CD14-positive monocyte (primary cell): ENCODE data around the gene TOM1L2. TPM values are rescaled to one million over a fixed set of nuclear protein-coding genes. Genes with fewer than 3 reads are reported as not detected.

Experiments used
- DNase-seq, 3 donors: peaks; one replicate each; pipeline ENCODE4 v3.0.0-alpha.2; 2011 to 2022
- H2AFZ ChIP-seq: 2 replicates; pipeline ENCODE4 v1.6.0; 2012; ENCODE audit warnings: mild to moderate bottlenecking, low read depth, low read length, inconsistent platforms; ENCODE audit not compliant: insufficient read depth, poor library complexity, severe bottlenecking
- H3K27ac ChIP-seq, 2 donors: 1 replicate in 1 of 2; 2 replicates in 1 of 2; pipeline ENCODE4 v1.5.1; 2012 to 2013; ENCODE audit warnings: low read length in 2 of 2, control low read depth in 1 of 2, inconsistent platforms in 1 of 2, low read depth in 1 of 2, mild to moderate bottlenecking in 1 of 2
- H3K27me3 ChIP-seq, 2 donors: one replicate each; pipeline versions ENCODE4 v1.6.0 to v1.6.1; 2011 to 2013; ENCODE audit warnings: low read length in 2 of 2; ENCODE audit not compliant: control insufficient read depth in 2 of 2, insufficient read depth in 2 of 2
- H3K36me3 ChIP-seq, 2 donors: replicated peaks in 1 of 2; 1 replicate in 1 of 2; 2 replicates in 1 of 2; pipeline versions ENCODE4 v1.5.1 to v1.6.1; 2012 to 2013; ENCODE audit warnings: low read length in 2 of 2, control low read depth in 1 of 2, inconsistent platforms in 1 of 2, mild to moderate bottlenecking in 1 of 2; ENCODE audit not compliant: insufficient read depth in 2 of 2, control insufficient read depth in 1 of 2
- H3K4me1 ChIP-seq, 2 donors: 1 replicate in 1 of 2; 2 replicates in 1 of 2; pipeline versions ENCODE4 v1.5.1 to v1.6.1; 2012 to 2013; ENCODE audit warnings: low read length in 2 of 2, control low read depth in 1 of 2, inconsistent platforms in 1 of 2, mild to moderate bottlenecking in 1 of 2, moderate library complexity in 1 of 2; ENCODE audit not compliant: insufficient read depth in 2 of 2, control insufficient read depth in 1 of 2
- H3K4me2 ChIP-seq: replicated peaks from 2 replicates; pipeline ENCODE3; 2012; ENCODE audit warnings: low read length, moderate library complexity, mild to moderate bottlenecking; ENCODE audit not compliant: poor library complexity, severe bottlenecking; ENCODE audit errors: extremely low read depth
- H3K4me3 ChIP-seq, 3 experiments: fragments of 200-600 bp in 1 of 3; sonication (generic) in 1 of 3; replicated peaks in 1 of 3; 1 replicate in 2 of 3; 2 replicates in 1 of 3; pipeline ENCODE4 v1.5.1; 2011 to 2013; ENCODE audit warnings: low read length in 3 of 3, mild to moderate bottlenecking in 3 of 3, control low read depth in 2 of 3, low read depth in 2 of 3, inconsistent platforms in 1 of 3, moderate library complexity in 1 of 3
- H3K79me2 ChIP-seq: 2 replicates; pipeline ENCODE4 v1.6.0; 2012; ENCODE audit warnings: mild to moderate bottlenecking, control low read depth, inconsistent platforms, low read length, moderate library complexity; ENCODE audit not compliant: insufficient read depth
- H3K9ac ChIP-seq: 2 replicates; pipeline ENCODE4 v1.6.0; 2017; ENCODE audit warnings: low read length, mild to moderate bottlenecking; ENCODE audit not compliant: insufficient read depth, poor library complexity, severe bottlenecking
- H3K9me3 ChIP-seq, 2 donors: replicated peaks in 1 of 2; 1 replicate in 1 of 2; 2 replicates in 1 of 2; pipeline versions ENCODE4 v1.5.1 to v1.6.1; 2012 to 2013; ENCODE audit warnings: low read length in 2 of 2, control low read depth in 1 of 2; ENCODE audit not compliant: control insufficient read depth in 1 of 2, insufficient read depth in 1 of 2
- H4K20me1 ChIP-seq: 2 replicates; pipeline ENCODE4 v1.6.0; 2012; ENCODE audit warnings: mild to moderate bottlenecking, low read length, control low read depth, moderate library complexity; ENCODE audit not compliant: insufficient read depth
- H3K27ac Mint-ChIP-seq, 7 donors: one replicate each; pipeline ENCODE4 v1.8.0; 2020; ENCODE audit warnings: mild to moderate bottlenecking in 7 of 7, mixed read lengths in 7 of 7, moderate library complexity in 6 of 7, inconsistent platforms in 2 of 7
- H3K27me3 Mint-ChIP-seq, 3 donors: one replicate each; pipeline ENCODE4 v1.8.0; 2021 to 2022; ENCODE audit warnings: low read depth in 3 of 3, mild to moderate bottlenecking in 3 of 3, mixed read lengths in 3 of 3, moderate library complexity in 3 of 3, inconsistent platforms in 1 of 3
- H3K36me3 Mint-ChIP-seq, 2 donors: one replicate each; pipeline ENCODE4 v1.8.0; 2020; ENCODE audit warnings: mixed read lengths in 2 of 2, inconsistent platforms in 1 of 2, mild to moderate bottlenecking in 1 of 2
- H3K4me1 Mint-ChIP-seq: one replicate; pipeline ENCODE4 v1.8.0; 2020; ENCODE audit warnings: mild to moderate bottlenecking, mixed read lengths
- H3K4me3 Mint-ChIP-seq, 2 donors: one replicate each; pipeline ENCODE4 v1.8.0; 2020; ENCODE audit warnings: mild to moderate bottlenecking in 2 of 2, mixed read lengths in 2 of 2, moderate library complexity in 1 of 2
- H3K9me3 Mint-ChIP-seq, 7 donors: one replicate each; pipeline ENCODE4 v1.8.0; 2020 to 2022; ENCODE audit warnings: mixed read lengths in 7 of 7, mild to moderate bottlenecking in 6 of 7, moderate library complexity in 6 of 7, inconsistent platforms in 2 of 7
- WGBS: methylation state at CpG from one replicate; pipeline ENCODE4 v1.1.5; 2013; ENCODE audit warnings: missing lambda C conversion rate; ENCODE audit not compliant: insufficient coverage; 5-methylcytosine and 5-hydroxymethylcytosine counted together
- intact Hi-C, 2 donors: fragments of 100-400 bp; cut with micrococcal nuclease; formaldehyde crosslinking; loops; one replicate each; pipeline versions ENCODE4 v1.15.0 to v1.15.1; 2023
- polyA plus RNA-seq, 3 donors: library from polyadenylated mRNA; depleted of rRNA in 1 of 3; unstranded in 2 of 3; stranded (reverse) in 1 of 3; fragments of 300-500 nt in 2 of 3; fragments of >200 nt in 1 of 3; fragmentation: Illumina TruSeq in 2 of 3; gene quantifications; 1 replicate in 2 of 3; 2 replicates in 1 of 3; pipeline ENCODE4 v1.2.3, GENCODE V29; 2012 to 2021
- TF ChIP-seq, protein P1 (sequence below): fragments of 200-600 bp; IDR thresholded peaks from one replicate; pipeline ENCODE4 v1.8.0; 2022; ENCODE audit warnings: antibody characterized with exemption, mild to moderate bottlenecking

The TOM1L2 gene
- polyA plus RNA-seq, 3 donors: 1.7 to 28.2 (median 2.8) TPM

DNA sequence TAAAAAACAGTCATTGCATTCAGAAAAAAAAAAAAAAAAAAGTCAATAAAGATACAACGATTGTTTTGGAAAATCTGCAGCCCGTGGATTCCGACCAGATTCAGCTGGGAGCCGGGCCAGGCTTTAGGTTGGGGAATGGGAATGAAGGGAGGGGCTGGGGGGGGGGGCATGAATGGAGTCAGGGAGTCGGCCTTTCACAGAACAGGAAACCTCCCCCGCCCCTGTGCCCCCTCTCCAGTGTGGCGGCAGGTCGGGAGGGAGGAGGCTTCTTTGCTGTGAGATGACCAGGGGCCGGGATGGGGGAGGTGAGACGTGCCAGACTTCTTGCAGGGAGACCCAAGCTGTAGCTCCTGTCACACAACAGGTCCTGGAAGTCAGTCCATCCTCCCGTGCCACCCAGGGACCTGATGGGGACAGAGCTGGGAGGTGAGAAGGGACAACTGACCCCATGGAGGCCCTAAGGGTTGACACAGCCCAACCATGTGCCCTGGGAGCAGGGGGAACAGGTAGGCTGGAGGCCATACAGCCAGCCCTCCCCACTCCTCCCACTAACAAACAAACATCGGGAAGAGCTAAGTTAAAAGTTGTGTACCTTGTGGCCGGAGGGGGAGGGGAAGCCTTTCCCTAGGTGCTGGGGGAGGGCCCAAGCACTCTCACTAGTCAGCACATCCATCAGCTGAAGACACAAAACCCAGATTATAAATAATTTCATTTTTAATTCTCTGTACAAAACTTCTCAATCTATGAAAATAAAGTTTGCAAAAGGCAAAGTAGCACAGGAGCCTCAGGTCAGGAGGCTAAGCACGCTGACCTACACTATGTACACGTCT is 160.6 kb downstream of the TOM1L2 start:
- H3K4me3 Mint-ChIP-seq: no peak overlapping the region
- no peak overlapping the region for H3K27ac ChIP-seq

DNA sequence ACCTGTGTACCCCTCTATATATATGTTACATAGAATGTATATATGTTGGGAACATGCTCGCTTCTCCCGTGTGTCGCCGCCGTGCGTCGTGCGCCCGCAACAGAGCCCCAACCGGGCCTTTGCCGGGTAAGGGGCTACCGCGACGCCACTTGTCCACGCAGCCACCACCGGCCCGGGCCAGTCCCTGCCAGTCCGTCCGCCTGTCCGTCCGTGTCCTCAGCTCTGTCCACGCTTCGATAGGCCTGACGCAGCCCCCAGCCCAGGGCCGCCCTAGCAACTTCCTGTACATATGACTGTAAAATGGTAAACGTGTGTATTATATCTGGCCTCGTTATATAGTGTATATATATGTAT is 161.3 kb downstream of the TOM1L2 start:
- Histone ChIP-seq H4K20me1 (peaks cover 16% of the 10 kb centered on the region), H3K4me1 (no peaks in the 10 kb centered on the region), H3K9me3 (no peaks in the 10 kb centered on the region), H3K27ac (no peak overlapping the region), H2AFZ (no peak overlapping the region), H3K4me3 (no peak overlapping the region), H3K9ac (no peak overlapping the region), H3K27me3 (no peaks in the 10 kb centered on the region), H3K36me3 (peaks cover 44 to 64% of the 10 kb centered on the region in 2 donors), H3K4me2 (no peak overlapping the region), H3K79me2 (no peaks in the 10 kb centered on the region)
- no peak overlapping the region for H3K4me3 Mint-ChIP-seq
- DNase-seq: no peak
- no peak overlapping the region for H3K27ac Mint-ChIP-seq
- TF ChIP-seq, protein P1, sequence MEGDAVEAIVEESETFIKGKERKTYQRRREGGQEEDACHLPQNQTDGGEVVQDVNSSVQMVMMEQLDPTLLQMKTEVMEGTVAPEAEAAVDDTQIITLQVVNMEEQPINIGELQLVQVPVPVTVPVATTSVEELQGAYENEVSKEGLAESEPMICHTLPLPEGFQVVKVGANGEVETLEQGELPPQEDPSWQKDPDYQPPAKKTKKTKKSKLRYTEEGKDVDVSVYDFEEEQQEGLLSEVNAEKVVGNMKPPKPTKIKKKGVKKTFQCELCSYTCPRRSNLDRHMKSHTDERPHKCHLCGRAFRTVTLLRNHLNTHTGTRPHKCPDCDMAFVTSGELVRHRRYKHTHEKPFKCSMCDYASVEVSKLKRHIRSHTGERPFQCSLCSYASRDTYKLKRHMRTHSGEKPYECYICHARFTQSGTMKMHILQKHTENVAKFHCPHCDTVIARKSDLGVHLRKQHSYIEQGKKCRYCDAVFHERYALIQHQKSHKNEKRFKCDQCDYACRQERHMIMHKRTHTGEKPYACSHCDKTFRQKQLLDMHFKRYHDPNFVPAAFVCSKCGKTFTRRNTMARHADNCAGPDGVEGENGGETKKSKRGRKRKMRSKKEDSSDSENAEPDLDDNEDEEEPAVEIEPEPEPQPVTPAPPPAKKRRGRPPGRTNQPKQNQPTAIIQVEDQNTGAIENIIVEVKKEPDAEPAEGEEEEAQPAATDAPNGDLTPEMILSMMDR: no peak
- H3K9me3 Mint-ChIP-seq: no peaks in the 10 kb centered on the region
- intact Hi-C loops: loop anchor here (5.0 to 10.0 kb wide), 2 partner anchors 214 to 226 kb away; partner anchors contain the start of genes ATPAF2 (in 1 of the 2) and GID4 (in 1 of the 2)
- peaks cover 39 to 57% of the 10 kb centered on the region in 2 donors for H3K36me3 Mint-ChIP-seq
- no peaks in the 10 kb centered on the region for H3K4me1 Mint-ChIP-seq
- H3K27me3 Mint-ChIP-seq: peaks cover 0 to 3% (median 3%) of the 10 kb centered on the region in 3 donors
- WGBS: 98% methylated on average over 11 of the region's 27 CpGs

More for the DNA sequence above, 160.6 kb downstream of the TOM1L2 start:
- Mint-ChIP-seq H3K9me3 (peaks cover 0 to 1% (median 0%) of the 10 kb centered on the region in 7 donors), H3K27ac (peak overlapping the region in 3 of 7 donors; percentile 61 to 82 (median 70)), H3K27me3 (peaks cover 0 to 3% (median 3%) of the 10 kb centered on the region in 3 donors), H3K4me1 (no peaks in the 10 kb centered on the region), H3K36me3 (peaks cover 39 to 58% of the 10 kb centered on the region in 2 donors)
- no peaks in the 10 kb centered on the region for H3K9me3 ChIP-seq
- whole genome bisulfite sequencing: 92% methylated on average over 9 of the region's 15 CpGs
- H3K36me3 ChIP-seq: peaks cover 49 to 64% of the 10 kb centered on the region in 2 donors
- H2AFZ ChIP-seq: no peak overlapping the region
- H4K20me1 ChIP-seq: peaks cover 16% of the 10 kb centered on the region
- H3K4me1 ChIP-seq: no peaks in the 10 kb centered on the region
- TF ChIP-seq, protein P1: no peak
- intact Hi-C loops: loop anchor here (1.0 to 10.0 kb wide), 3 partner anchors 49 to 226 kb away; partner anchors contain the start of genes ATPAF2 (in 1 of the 2) and GID4 (in 1 of the 2)
- DNase-seq: no peak
- no peaks in the 10 kb centered on the region for H3K27me3 ChIP-seq
- H3K4me2 ChIP-seq: no peak overlapping the region
- no peak overlapping the region for H3K4me3 ChIP-seq
- H3K79me2 ChIP-seq: no peaks in the 10 kb centered on the region
- H3K9ac ChIP-seq: no peak overlapping the region
